Measurements from ENCODE around the gene BUD23.
"Not testable (repeated sequence)": the region's sequence is repeated elsewhere in the genome, so short reads cannot be mapped to it uniquely, and the experiment has no call there.

BUD23 gene

DNA sequence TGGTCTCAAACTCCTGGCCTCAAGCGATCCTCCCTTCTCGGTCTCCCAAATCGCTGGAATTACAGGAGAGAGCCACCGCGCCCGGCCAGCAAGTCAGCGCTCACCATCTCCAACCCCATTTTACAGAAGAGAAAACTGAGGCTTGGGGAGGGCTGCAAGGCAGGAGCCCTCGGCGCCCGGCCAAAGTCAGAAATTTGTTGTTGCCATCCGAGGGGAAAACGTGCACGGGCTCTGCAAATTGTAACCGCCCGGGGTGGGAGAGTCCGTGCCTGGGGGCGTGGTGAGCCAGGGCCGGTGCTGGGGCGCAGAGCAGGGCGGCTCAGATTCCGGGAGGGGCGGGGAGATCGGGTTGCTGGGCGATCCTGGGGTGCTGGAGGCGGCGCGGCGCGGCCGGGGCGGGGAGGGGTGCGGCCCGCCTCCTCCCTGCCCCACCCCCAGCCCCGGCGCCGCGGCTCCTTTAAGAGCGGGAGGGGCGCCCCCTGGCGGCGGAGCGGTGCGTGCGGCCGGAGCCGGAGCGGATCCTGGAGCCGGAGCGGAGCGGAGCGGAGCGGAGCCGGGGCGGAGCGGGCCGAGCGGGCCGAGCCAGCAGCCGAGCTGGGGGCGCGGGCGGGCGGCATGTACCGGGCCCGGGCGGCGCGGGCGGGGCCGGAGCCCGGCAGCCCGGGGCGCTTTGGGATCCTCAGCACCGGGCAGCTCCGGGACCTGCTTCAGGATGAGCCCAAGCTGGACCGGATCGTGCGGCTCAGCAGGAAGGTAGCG, 15.9 kb upstream of the BUD23 start, which contains the start of gene VPS37D:
VPS37D (plus strand) TSS at position 488 of the 759 bp plus-strand sequence; CDS start at position 616, 128 bp downstream.
- peak; percentile 81 for DNase-seq (ENCODE audit: insufficient read length, low spot score)
- FAIRE-seq: no peak

DNA sequence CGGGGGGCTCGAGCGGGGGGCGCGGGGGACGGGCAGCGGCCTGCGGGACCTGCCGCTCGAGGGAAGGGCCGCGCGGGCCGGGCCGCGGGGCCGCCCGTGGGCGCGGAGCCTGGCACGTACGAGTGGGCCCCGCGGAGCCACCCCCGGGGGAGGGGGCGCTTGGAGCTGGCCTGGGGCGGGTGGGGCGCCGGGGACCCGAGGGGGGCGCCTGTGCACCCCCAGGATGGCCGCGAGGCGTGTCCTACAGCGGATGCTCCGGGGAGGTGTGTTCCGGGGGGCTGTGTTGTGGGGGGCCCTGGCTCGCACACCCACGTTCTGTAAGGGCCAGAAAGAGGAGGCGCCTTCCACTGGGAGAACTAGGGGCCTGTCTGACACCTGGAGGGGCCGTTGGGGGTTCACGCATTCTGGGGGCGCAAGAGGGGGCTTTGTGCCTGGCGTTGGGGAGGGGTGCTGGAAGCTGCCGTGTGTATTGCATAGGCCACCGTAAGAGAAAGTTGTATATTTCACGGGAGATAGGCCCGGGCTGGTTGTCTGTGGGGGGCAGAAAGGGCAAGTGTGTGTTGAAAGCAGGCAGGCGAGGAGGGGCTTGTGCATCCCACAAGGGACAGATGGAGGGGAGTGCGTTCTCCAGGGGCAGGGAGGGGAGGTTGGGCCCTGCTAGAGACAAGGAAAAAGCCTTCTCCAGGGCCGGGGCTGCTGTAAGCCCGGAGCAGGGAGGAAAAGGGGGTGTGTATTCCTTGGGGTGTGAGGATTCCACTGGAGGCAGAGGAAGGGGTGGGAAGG, 15.1 kb upstream of the BUD23 start:
- no peak for FAIRE-seq
- no peak for DNase-seq (ENCODE audit: insufficient read length, low spot score)

DNA sequence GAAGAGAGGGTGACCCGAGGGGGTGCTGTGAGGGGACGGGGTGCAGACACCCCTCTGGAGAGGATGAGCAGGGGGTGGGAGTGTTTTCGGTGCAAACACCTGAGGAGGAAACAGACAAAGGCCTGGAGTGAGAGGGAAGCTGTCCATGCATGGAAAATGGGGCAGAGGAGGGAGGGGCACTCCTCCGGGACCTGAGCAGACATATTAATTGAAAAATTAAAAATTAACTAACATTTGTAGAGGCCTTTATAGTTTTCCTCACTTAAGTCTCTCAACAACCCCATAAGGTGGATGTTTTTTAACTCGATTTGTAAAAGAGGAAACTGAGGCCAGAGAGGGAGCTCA, 14.5 kb upstream of the BUD23 start:
- FAIRE-seq (no peak), DNase-seq (ENCODE audit: insufficient read length, low spot score) (no peak)

DNA sequence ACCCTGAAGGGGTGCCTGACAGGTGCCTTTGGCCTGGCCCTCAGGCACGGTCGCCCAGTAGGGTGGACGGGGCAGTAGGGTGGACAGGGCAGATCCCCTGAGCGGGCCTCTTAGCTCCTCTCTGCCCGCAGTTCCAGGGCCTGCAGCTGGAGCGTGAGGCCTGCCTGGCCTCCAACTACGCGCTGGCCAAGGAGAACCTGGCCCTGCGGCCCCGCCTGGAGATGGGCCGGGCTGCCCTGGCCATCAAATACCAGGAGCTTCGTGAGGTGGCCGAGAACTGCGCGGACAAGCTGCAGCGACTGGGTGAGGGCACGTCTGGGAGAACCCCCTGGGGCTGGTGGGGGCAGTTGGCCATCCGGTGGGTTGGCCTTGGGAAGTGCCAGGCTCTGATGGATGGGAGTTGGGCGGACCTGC, 14.1 kb upstream of the BUD23 start:
- FAIRE-seq (no peak), DNase-seq (ENCODE audit: insufficient read length, low spot score) (no peak)

DNA sequence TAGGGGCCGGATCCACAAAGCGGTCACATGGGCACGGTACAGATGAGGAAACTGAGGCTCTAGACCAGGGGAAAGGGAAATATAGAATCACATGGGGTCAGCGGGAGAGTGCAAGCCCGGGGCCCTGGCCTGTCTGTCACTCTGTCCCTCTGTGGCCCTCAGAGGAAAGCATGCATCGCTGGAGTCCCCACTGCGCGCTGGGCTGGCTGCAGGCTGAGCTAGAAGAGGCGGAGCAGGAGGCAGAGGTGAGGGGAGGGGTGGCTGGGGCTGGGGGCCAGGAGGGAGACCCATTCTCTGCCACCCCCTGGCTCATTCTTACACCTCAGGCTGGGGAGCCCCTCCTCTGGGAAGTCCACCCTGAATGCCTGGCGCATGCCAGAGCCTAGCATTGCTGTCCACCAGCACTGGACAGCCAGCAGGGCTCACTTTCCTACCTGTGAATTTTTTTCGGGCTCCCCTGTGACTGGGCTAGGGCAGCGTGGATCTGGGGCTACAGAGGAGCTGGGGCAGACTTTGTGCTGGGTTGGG, 13.5 kb upstream of the BUD23 start:
- DNase-seq (ENCODE audit: insufficient read length, low spot score) (no peak), FAIRE-seq (no peak)

DNA sequence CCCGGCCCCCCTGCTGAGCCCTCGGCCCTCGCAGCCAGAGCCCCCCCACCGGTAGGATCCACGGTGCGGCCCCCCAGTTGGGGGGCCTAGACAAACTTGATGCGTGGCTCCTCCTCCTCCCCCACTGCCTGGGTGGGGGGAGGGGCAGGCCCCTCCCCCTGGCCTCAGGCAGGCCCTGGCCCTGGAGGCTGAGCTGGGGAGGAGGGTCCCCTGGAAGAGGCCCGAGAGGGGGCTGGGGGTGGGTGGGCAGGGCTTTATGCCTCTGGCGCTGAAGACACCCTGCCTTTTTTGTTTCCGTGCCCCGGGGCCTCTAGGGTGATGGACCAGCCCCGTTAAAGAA, 12.1 kb upstream of the BUD23 start:
- no peak for FAIRE-seq
- DNase-seq (ENCODE audit: insufficient read length, low spot score): no peak

DNA sequence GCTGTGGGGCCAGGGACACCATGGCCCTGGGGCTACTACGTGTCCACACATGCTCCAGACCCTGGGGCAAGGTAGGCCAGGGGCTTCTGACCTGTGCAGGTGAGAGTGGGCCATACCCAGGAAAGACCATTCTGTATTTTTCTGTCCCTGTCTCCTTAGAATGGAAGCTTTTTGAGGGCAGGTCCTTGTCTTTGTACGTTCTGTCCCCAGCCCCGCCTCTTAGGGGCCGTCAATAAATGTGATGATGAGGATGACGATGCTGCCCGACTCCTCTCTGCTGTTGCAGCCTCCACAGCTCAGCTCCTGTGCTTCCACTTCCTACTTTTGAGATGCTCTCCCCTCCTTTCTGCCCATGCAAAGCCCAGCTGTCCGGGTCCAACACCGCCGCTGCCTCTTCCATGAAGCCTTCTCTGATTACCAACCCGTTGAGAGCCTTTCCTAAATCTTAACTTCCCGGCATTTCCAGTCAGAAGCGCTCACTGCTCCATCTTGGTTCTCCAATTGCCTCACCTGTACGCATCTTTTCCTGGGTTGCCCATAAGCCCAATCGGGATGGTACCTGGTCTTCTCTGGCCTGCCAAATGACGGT, 11.4 kb upstream of the BUD23 start:
- FAIRE-seq (no peak), DNase-seq (ENCODE audit: insufficient read length, low spot score) (no peak)

DNA sequence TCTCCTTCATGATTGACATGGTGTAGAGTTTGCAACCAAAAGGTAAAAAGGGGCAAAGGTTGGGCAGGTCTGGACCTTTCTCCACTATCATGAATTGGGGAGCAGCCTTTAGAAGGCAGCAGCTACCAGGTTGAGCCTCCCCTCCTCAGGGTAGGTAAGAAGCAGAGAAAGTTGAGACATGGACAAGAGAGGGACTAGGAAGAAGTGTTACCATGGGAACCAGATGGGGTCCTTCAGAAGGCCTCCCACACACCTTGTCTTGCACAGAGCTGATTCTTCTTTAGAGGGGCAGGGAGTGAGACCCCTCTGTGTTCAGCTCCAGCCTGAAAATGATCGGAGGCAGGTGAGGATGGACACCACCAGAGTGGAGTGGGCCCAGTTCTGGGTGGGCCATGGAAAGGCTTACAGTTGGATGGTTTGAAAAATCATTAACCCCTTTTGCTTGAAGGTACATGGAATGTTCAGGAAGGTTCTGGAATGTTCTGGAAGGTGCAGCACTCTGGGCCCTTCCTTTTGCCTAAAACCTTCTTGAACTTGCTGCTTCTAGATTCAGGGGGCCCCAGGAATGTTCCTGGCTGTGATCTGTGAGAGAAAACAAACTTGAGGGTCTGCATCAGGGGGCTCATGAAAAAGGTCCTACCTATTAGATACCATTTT, 8.8 kb upstream of the BUD23 start:
- FAIRE-seq (no peak), DNase-seq (ENCODE audit: insufficient read length, low spot score) (no peak)

DNA sequence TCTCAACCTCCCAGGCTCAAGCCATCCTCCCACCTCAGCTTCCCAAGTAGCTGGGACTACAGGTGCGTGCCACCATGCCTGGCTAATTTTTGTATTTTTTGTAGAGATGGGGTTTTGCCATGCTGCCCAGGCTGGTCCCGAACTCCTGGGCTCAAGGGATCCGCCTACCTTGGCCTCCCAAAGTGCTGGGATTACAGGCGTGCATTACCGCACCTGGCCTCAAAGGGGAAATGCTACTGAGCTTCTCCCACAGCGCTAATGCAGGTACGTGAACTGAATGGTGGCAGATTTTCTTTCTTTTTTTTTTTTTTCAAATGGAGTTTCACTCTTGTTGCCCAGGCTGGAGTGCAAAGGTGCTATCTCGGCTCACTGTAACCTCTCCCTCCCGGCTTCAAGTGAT, 7.3 kb upstream of the BUD23 start:
- not testable (repeated sequence) for FAIRE-seq; DNase-seq (ENCODE audit: insufficient read length, low spot score)

DNA sequence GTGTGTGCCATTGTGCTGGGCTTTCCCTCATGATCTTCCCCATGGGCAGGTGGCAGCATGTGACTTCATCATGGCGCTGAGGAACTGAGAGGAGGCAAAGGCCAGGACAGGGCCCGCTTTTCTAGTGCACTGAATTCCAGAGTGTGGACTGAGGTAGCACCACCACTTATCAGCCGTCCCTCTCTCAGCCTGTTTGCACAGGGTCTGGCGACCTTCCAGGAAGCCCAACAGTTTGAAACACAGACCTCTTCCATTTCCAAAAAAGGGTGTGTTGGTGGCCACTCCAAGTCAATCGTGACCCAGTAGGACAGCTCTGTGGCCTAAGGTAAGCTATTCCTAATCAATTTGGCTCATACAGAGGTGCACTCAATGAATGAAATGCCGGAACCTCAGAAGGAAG, 4.5 kb upstream of the BUD23 start:
- FAIRE-seq: no peak
- no peak for DNase-seq (ENCODE audit: insufficient read length, low spot score)

DNA sequence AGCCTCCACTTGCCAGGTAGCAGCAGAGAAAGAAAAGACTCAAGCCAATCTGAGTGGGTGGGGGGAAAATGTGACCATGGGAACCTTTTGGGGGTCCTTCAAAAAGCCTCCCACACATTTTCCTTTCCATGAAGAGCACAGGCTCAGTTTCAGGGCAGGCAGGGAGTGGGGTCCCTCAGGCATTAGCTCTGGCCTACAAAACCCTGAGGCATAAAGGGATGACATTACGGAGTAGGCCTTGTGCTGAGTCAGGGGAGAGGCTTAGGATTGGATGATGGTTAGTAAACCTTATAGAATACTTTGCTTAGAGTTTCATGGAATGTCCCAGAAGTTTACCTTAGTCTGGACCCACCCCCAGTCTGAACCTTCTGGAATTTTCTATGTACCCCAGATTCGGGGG, 3.7 kb upstream of the BUD23 start:
- FAIRE-seq: no peak

DNA sequence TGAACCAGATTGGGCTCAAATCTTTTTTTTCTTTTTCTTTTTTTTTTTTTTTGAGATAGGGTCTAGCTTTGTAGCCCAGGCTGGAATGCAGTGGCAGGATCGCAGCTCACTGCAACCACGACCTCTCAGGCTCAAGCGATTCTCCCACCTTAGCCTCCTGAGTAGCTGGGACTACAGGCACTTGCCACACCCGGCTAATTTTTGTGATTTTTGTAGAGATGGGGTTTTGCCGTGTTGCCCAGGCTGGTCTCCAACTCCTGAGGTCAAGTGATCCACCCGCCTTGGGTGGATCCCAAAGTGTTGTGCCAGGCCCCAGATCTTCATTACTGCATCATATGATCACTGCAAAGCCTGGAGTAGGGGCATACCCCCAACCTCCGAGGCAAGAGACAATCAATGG, 2.9 kb upstream of the BUD23 start:
- FAIRE-seq (no peak), DNase-seq (ENCODE audit: insufficient read length, low spot score) (no peak)

More for the DNA sequence above, 3.7 kb upstream of the BUD23 start:
- no peak for DNase-seq (ENCODE audit: insufficient read length, low spot score)

DNA sequence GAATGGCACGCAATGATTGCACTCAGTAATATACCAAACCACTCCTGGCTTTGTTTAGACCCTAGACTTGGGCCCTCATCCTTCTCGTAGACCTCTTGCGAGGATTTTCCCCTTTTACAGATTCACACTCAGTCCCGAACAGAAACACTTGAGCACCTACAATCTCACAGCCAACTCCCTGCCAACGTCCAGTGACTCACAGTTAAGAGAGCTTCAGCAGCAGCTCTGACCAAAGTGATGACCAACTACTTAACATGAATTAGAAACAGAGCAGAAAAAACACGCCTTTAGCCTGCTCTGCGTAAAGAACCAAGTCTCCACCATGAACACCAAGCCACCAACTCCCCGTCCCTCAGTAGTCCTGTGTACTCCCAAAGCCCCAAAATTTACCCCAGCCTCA, 2.4 kb upstream of the BUD23 start:
- no peak for DNase-seq (ENCODE audit: insufficient read length, low spot score)
- no peak for FAIRE-seq

DNA sequence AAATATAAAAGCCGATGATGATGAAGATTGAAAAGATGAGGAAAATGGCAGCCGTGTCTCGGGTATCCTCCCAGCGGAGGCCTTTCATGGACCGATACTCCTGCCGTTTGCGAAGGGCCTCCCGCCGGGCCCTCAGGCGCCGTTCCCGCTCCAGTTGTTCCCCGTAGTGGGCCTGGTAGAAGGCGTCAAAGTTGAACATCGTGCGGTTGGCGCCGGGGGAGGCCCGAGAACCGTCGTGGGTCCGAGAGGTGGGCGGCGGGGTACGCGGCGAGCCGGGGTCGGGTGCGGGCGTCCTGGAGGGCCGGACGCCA, 697 bp upstream of the BUD23 start:
- DNase-seq (ENCODE audit: insufficient read length, low spot score) (no peak), FAIRE-seq (no peak)

DNA sequence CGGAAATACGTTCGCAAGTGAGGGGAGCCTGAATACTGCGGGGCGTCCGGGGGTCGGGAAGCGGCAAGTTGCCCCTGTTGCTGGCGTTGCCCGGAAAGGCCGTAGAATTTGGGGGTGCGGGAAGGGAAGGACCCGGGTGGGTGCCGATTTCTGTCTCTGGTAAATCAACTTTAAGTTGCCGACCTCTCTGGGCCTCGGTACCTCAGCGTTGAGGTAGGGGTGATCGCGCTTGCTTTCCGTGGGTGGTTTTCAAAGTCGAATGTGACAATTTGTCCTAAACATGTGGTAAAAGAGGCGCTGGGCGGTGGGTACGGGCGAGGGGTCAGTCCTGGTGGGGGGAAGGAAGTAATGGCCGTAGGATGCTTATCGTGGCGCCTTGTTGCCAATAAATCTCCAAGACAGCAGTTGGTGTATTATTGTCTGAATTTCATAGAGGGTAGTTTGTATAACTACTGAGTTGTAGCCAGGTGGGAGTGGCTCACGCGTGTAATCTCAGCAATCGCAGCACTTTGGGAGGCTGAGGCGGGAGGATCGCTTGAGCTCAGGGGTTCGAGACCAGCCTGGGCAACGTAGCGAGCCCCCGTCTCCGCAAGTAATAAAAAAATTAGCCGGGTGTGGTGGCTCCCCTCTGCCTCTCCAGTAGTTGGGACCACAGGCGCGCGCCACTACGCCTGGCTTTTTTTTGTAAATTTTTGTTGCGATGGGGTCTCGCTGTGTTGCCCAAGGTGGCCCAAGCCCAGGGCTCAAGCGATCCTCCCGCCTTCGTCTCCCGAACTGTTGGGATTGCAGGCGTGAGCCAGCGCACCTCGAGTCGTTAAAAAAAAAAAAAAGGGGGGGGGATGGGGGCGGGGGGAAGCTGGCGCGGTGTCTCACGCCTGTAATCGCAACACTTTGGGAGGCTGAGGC, 644 bp downstream of the BUD23 start:
- DNase-seq (ENCODE audit: insufficient read length, low spot score) (no peak), FAIRE-seq (no peak)

DNA sequence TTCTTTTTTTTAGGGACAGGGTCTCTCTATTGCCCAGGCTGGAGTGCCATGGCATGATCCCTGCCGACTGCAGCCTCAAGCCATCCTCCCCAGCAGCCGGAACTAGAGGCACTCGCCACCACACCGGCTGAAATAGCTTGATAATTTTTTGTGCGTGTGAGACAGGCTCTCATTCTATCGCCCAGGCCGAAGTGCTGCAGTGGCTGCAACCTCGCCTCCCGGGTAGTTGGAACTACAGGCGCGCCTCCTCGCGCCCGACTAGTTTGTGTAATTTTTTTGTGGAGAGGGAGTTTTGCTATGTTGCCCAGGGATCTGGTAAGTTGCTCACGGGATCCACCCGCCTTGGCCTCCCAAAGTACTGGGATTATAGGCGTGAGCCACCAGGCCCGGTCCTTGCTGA, 1.9 kb downstream of the BUD23 start:
- DNase-seq (ENCODE audit: insufficient read length, low spot score) (no peak), FAIRE-seq (no peak)

DNA sequence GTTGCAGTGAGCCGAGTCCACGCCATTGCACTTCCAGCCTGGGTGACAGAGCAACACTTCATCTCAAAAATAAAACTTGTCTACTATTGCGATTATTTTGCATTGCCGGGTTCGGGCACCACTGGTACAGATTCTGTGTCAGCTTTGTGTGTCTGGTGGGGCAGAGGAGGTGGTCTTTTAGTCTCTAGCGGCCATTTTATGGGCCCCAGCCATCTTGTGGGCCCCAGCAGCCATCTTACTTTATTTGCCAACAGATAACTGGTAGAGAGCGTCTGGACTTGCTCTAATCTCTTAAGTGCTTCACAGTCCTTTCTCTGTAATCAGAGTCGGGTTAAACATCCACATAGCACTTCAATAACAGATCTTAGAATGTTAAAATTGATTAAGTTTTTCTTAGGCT, 4.9 kb downstream of the BUD23 start:
- no peak for FAIRE-seq
- DNase-seq (ENCODE audit: insufficient read length, low spot score): no peak

DNA sequence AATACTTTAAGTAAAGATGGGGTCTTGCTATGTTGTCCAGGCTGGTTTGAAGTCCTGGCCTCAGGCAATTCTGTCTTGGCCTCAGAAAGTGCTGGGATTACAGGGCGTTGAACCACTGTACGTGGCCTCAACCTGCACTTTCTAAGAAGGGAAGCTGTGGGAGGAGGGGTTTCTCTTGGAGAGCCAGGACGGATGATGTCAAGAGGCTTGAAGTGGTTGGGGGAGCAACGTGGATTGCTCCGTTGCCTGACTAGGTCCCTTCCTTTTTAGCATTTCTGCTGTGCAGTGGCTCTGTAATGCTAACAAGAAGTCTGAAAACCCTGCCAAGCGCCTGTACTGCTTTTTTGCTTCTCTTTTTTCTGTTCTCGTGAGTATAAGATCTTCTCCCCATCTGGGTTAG, 7.2 kb downstream of the BUD23 start:
- FAIRE-seq: no peak
- DNase-seq (ENCODE audit: insufficient read length, low spot score): no peak

DNA sequence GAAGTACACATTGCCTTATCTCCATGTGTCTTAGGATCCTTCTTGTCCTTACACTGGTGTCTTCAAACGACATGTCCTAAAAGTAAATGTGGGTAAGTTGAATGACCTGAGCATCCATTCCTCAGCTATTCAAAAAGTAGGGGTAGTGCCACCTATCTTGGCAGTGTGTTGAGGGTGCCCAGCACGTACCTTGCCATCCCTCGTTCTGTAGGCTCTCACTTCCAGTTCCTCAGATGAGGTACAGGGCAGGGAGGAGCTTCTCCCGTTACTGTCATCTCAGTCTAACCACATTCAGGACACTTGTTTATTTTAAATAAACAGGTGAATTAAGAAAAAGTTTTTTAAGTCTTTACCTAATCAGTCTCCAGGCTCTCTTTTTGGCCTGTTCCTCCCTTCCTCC, 13.0 kb downstream of the BUD23 start:
- FAIRE-seq: no peak

DNA sequence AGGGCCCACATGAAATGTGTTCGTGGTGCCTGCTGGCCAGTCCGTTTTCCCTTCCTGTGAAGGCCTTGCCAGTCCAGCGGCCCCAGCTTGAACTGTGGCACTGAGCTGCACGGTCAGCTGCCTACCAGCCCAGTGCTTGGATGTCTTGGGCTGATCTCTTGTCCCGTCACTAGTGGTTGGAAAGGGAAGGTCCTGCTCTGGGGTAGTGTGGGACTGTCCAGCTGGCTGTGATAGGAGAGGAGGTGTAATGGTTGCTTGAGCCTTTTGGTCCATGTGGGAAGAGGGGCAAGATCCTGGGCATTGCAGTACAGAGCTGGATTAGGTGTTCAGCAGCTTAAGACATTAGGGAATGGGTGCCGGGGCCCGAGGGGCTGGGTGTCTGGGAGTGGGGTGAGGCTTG, 15.0 kb downstream of the BUD23 start:
- no peak for FAIRE-seq
- no peak for DNase-seq (ENCODE audit: insufficient read length, low spot score)

More for the DNA sequence above, 13.0 kb downstream of the BUD23 start:
- no peak for DNase-seq (ENCODE audit: insufficient read length, low spot score)
